Lower lobe of right lung (tissue), 2 donors: ENCODE data around the gene ZFYVE19. TPM values are rescaled to one million over a fixed set of nuclear protein-coding genes. Genes with fewer than 3 reads are reported as not detected.

Experiments
- ATAC-seq, 2 donors: fragments of 200-7000 bp; cut with Tn5 transposase; one replicate each; pipeline ENCODE4 v1.9.1; 2020 to 2022; ENCODE audit warnings: mild to moderate bottlenecking in 2 of 2, moderate library complexity in 2 of 2
- DNase-seq: peaks from one replicate; pipeline ENCODE4 v3.0.0-alpha.2; 2020
- H3K27ac ChIP-seq: fragments of 200-600 bp; one replicate; pipeline ENCODE4 v1.8.0; 2022
- H3K27me3 ChIP-seq: fragments of 200-600 bp; one replicate; pipeline ENCODE4 v1.8.0; 2022; ENCODE audit warnings: low read depth
- H3K36me3 ChIP-seq: fragments of 200-600 bp; one replicate; pipeline ENCODE4 v1.8.0; 2022; ENCODE audit warnings: mild to moderate bottlenecking
- H3K4me1 ChIP-seq: fragments of 200-600 bp; one replicate; pipeline ENCODE4 v1.8.0; 2022
- H3K4me3 ChIP-seq: fragments of 200-600 bp; one replicate; pipeline ENCODE4 v1.8.0; 2022; ENCODE audit warnings: mild to moderate bottlenecking
- H3K9me3 ChIP-seq: fragments of 200-600 bp; one replicate; pipeline ENCODE4 v1.8.0; 2022
- intact Hi-C: fragments of 100-400 bp; cut with DNase I; formaldehyde crosslinking; loops from one replicate; pipeline ENCODE4 v1.11.0; 2022
- total RNA-seq: library from RNA; stranded (reverse); fragmentation: NEBNext Ultra II Directional; extraction: Animal tissue kit (Norgen Biotek cat#: 25700); gene quantifications from one replicate; pipeline ENCODE4 v1.2.1, GENCODE V29; 2021
- TF ChIP-seq, protein P1 (sequence below): fragments of 200-600 bp; IDR thresholded peaks from one replicate; pipeline ENCODE4 v1.8.0; 2022; ENCODE audit warnings: antibody characterized with exemption, mild to moderate bottlenecking
- donor health status: DM: no; HTN: yes; CAD: no; lungs with severe emphysema.

ZFYVE19 gene
- total RNA-seq, 1 donor from 2014 or later: 29.6 TPM

DNA sequence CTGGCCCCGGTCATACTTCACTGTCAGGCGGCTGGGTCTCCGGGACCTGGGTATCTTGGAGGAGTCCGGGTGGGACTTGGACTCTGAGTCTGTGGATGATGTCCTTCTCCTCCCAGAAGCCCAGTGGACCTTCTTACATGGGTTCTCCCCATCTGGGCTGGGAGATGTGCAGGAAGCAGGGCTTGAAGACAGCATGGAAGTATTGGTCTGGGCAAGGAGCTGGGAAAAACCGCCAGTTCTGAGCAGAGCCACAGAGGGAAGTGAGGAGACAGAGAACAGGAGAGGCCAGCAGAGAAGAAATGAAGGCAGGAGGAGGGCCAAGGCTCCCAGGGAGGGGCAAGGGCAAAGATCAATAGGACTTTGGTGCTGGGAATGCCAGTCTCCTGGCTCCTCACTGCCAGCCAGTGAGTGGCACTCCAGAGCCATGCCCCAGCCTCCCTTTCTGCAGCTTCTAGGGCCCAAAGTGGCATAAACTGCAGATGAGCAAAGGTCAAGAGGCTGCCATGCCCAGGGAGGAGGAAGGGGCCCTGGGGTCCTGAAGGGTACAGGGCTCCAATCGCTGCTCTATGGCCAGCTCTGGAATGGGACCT is 21.7 kb downstream of the ZFYVE19 start, which contains the start of gene PPP1R14D:
Gene PPP1R14D (minus strand): TSS at position 262 of the 590 bp plus-strand sequence. CDS start 67 bp downstream, at position 195.
- Histone ChIP-seq H3K27me3 (no peaks in the 10 kb centered on the region), H3K36me3 (no peaks in the 10 kb centered on the region), H3K4me3 (no peak within 1 kb of the TSS), H3K9me3 (no peaks in the 10 kb centered on the region), H3K27ac (no peak within 1 kb of the TSS), H3K4me1 (no peaks in the 10 kb centered on the region)
- TF ChIP-seq, protein P1, sequence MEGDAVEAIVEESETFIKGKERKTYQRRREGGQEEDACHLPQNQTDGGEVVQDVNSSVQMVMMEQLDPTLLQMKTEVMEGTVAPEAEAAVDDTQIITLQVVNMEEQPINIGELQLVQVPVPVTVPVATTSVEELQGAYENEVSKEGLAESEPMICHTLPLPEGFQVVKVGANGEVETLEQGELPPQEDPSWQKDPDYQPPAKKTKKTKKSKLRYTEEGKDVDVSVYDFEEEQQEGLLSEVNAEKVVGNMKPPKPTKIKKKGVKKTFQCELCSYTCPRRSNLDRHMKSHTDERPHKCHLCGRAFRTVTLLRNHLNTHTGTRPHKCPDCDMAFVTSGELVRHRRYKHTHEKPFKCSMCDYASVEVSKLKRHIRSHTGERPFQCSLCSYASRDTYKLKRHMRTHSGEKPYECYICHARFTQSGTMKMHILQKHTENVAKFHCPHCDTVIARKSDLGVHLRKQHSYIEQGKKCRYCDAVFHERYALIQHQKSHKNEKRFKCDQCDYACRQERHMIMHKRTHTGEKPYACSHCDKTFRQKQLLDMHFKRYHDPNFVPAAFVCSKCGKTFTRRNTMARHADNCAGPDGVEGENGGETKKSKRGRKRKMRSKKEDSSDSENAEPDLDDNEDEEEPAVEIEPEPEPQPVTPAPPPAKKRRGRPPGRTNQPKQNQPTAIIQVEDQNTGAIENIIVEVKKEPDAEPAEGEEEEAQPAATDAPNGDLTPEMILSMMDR: no peak
- DNase-seq (no peak), ATAC-seq (no peak)
- intact Hi-C loops: no loop called here

DNA sequence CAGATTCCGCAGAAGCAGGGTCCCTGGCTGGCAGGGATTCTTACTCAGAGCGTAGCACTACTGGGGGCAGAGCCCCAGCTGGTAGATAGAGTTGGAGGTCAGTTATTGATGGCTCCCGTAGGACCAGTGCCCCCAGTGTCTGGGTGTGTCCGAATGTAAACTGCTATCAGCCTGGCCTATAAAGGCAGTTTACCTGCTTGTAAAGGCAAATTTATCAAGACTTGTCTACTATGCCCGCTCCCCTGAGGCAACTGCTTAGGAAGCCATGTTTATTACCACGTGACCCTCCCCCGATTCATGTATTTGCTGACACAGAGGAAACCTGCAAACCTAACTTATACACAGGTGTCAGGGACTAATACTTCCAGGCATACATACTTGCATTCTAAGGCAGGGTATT is 22.2 kb downstream of the ZFYVE19 start:
- Histone ChIP-seq H3K36me3 (no peaks in the 10 kb centered on the region), H3K4me3 (no peak overlapping the region), H3K27ac (no peak overlapping the region), H3K9me3 (no peaks in the 10 kb centered on the region), H3K4me1 (no peaks in the 10 kb centered on the region), H3K27me3 (no peaks in the 10 kb centered on the region)
- TF ChIP-seq, protein P1: no peak
- ATAC-seq: no peak
- no peak for DNase-seq
- intact Hi-C loops: no loop called here

DNA sequence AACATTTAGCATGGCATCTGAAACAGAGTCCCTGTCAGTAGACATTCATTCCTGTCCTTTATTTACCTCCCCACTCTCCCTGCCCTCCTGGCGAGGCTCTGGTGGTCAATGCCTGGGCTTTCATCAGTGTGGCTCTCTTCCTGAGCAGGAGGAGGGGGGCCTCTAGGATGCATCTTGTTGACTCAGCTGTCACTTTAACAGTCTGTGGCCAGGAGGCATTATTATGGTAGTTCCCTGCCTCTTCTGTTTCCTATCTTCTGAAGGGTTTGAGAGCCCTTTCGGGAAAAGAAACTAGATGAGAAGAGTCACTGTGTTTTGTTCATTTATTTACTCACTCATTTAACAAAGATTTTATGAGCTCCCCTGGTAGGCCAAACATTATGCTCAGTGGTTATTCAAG is 24.0 kb downstream of the ZFYVE19 start:
- no peak overlapping the region for H3K27ac ChIP-seq
- H3K27me3 ChIP-seq: no peaks in the 10 kb centered on the region
- DNase-seq (no peak), ATAC-seq (no peak)
- H3K36me3 ChIP-seq: no peaks in the 10 kb centered on the region
- intact Hi-C loops: no loop called here
- TF ChIP-seq, protein P1: no peak
- no peaks in the 10 kb centered on the region for H3K4me1 ChIP-seq
- H3K4me3 ChIP-seq: no peak overlapping the region
- no peaks in the 10 kb centered on the region for H3K9me3 ChIP-seq

GRCh38 chr15:40831861-40832260 is 25.0 kb downstream of the ZFYVE19 start:
- no peak for ATAC-seq
- intact Hi-C loops: no loop called here
- Histone ChIP-seq H3K27me3 (no peaks in the 10 kb centered on the region), H3K9me3 (no peaks in the 10 kb centered on the region), H3K4me1 (no peaks in the 10 kb centered on the region), H3K36me3 (no peaks in the 10 kb centered on the region), H3K4me3 (no peak overlapping the region), H3K27ac (no peak overlapping the region)
- DNase-seq: no peak
- TF ChIP-seq, protein P1: no peak

GRCh38 chr15:40832903-40833302 is 26.0 kb downstream of the ZFYVE19 start:
- intact Hi-C loops: no loop called here
- no peaks in the 10 kb centered on the region for H3K9me3 ChIP-seq
- H3K27me3 ChIP-seq: no peaks in the 10 kb centered on the region
- no peak for DNase-seq
- no peak for ATAC-seq
- no peaks in the 10 kb centered on the region for H3K4me1 ChIP-seq
- H3K27ac ChIP-seq: no peak overlapping the region
- TF ChIP-seq, protein P1: no peak
- no peak overlapping the region for H3K4me3 ChIP-seq
- no peaks in the 10 kb centered on the region for H3K36me3 ChIP-seq
